ENCODE data around the gene NT5DC4. TPM values are rescaled to one million over a fixed set of nuclear protein-coding genes. Genes with fewer than 3 reads are reported as not detected.
"Not testable (repeated sequence)": the region's sequence is repeated elsewhere in the genome, so short reads cannot be mapped to it uniquely, and the experiment has no call there.

NT5DC4 gene
- total RNA-seq, 1 donor from 2014 or later = not detected

DNA sequence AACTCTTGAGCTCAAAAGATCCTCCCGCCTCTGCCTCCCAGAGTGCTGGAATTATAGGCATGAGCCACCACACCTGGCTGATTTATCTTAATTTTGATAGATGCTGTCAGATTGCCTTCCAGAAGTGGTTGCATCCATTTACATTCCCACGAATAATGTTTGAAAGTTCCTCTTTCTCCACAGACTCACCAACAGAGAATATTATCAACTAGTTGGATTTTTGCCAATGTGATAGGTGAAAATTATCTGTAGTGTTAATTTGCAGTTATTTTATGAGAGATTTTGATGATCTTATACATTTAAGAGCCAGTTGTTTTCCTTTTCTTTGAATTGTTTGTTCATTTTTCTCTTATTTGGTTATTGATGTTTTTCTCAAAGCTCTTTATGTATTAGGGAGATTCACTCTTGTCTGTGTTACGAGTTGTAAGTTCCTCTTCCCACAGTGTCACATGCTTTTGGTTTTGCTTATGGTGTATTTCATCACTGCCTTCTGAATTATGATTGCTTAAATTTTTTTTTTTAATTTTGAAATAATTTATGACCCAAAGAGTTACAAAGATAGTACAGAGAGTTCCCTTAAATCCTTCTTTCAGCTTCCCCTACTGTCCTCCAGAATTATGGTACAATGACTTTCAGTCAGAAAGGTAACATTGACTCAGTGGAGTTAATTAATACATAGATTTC, 20.7 kb upstream of the NT5DC4 start:
- no peak for DNase-seq (ENCODE audit: low read depth)

DNA sequence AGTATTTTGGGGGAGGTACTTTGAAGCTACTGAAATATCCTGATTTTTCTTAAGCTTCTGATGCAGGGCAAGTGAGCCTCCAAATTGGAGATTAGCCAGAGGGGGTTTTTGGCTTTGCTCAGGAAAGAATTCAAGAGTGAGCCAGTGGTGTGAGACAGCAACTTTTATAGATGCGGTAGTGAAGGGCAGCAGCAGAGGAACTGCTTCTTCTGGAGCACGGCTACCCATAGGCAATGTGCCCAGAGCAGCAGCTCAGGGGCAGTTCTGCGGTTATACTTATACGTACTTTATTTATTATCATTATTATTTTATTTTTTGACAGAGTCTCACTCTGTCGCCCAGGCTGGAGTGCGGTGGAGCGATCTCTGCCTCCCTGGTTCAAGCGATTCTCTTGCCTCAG, 19.8 kb upstream of the NT5DC4 start:
- peak; percentile 18 for DNase-seq (ENCODE audit: low read depth)

DNA sequence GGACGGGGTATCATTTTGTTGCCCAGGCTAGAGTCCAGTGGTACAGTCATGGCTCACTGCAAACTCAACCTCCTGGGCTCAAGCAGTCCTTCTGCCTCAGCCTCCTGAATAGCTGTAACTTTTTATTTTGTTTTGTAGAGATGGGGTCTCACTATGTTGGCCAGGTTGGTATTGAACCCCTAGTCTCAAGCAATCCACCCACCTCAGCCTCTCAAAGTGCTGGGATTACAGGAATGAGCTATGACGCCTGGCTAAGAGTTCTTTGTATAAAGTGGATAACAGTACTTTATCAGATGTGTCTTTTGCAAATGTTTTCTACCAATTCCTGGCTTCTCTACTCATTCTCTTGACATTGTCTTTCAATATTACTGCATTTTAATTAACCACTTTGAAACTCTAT, 17.1 kb upstream of the NT5DC4 start:
- no peak for DNase-seq (ENCODE audit: low read depth)

- no peak for DNase-seq (ENCODE audit: low read depth)
These were observed 15.2 kb upstream of the NT5DC4 start for GRCh38 chr2:112705575-112705974.

- no peak for DNase-seq (ENCODE audit: low read depth)
These were observed 14.6 kb upstream of the NT5DC4 start for GRCh38 chr2:112706170-112706664.

GRCh38 chr2:112706947-112707346, 13.9 kb upstream of the NT5DC4 start:
- not testable (repeated sequence) for DNase-seq (ENCODE audit: low read depth)

DNA sequence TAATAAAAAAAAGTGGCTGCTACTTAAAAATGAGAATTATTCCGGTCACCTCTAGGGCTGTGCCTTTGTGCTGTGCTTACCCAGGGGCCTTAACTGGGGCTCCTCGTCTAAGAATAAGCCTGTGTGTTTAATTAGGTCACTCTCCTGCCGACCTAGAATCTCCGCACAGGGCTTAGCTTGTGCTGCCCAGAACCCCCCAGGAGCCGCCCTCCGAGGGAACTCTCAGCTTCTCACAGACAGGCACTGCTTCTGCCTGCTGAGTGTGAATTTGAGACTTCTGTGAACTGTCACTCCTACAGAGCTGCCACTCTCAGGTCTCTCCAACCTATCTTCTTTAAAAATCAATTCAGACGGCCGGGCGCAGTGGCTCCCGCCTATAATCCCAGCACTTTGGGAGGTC, 11.9 kb upstream of the NT5DC4 start:
- DNase-seq (ENCODE audit: low read depth) = no peak

- peak; percentile 46 for DNase-seq (ENCODE audit: low read depth)
These were observed 11.1 kb upstream of the NT5DC4 start for GRCh38 chr2:112709703-112710102.

DNA sequence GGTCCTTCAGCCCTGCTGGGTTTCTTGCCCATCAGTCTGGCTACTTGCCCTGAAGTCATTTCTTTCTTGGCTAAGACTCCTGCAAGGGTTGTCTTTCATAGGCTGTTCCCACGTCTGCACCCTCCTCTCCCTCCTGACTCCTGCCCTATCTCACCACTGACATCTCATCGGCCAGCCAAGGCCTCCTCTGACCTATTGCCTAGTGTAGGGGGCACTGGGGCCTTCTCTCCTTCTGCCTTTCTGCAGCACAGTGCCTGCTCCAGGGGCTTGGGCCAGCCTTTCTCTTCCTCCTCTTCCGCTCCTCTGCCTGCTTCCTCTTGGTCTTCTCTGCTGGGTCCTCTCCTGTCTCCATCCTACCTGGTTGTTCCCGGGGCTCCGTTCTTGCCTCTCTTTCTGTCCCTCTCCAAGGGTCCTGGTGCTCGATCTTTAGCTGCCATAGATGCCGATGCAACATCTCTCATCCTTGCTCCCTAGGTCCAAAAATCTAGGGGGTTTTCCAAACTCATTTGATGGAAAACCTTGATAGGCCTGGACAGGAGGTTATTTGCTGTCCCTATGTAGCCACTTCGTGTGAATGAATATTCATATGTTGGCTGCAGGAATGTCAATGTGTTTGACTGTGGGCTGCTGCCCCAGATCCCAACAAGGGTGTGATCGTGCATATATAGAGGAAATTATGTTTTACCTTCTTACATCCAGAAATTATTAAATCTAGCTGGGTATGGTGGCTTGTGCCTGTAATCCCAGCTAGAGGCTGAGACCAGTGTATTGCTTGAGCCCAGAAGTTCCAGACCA, 9.7 kb upstream of the NT5DC4 start:
- DNase-seq (ENCODE audit: low read depth) = no peak

- DNase-seq (ENCODE audit: low read depth) = no peak
These were observed 8.4 kb upstream of the NT5DC4 start for GRCh38 chr2:112712465-112712864.

GRCh38 chr2:112712903-112713584, 7.8 kb upstream of the NT5DC4 start:
- no peak for DNase-seq (ENCODE audit: low read depth)

DNA sequence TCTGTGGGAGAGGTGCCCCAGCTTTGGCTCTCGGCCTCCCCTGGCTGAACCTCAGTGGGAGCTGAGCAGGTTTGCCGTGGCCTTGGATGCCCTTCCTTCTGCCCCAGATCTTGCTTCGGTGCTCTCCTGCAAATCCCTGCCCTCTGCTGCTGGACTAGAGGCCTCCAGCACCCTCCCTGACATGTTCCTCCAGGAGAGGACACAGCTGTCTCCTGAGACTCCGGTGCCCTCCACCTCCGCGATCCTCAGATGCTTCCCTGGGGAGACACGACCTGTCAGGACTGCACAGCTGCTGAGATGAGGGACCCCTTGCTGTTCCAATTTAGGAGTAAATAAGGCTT, 7.3 kb upstream of the NT5DC4 start:
- DNase-seq (ENCODE audit: low read depth) = no peak

GRCh38 chr2:112713926-112714325, 6.9 kb upstream of the NT5DC4 start:
- no peak for DNase-seq (ENCODE audit: low read depth)

DNA sequence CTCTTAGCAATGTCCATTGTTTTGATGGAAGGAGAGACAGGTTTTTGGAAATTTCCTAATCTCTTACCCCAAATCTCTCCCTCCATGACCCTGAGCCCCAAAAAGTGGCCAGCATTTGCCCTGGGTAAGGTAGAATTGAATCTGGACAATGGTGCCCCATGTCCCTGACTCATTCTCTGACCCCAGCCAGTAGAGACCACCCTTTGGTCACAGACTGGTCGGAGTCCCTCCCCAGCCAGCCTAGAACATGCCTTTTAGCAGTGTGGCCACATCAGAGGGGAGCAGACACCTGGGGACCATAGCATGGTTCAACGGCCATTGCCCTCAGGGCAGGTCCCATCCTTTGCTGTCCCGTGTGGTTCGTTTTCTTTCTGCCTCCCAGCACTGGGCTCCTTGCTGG, 6.5 kb upstream of the NT5DC4 start:
- no peak for DNase-seq (ENCODE audit: low read depth)

- no peak for DNase-seq (ENCODE audit: low read depth)
These were observed 5.8 kb upstream of the NT5DC4 start for GRCh38 chr2:112714836-112715631.

DNA sequence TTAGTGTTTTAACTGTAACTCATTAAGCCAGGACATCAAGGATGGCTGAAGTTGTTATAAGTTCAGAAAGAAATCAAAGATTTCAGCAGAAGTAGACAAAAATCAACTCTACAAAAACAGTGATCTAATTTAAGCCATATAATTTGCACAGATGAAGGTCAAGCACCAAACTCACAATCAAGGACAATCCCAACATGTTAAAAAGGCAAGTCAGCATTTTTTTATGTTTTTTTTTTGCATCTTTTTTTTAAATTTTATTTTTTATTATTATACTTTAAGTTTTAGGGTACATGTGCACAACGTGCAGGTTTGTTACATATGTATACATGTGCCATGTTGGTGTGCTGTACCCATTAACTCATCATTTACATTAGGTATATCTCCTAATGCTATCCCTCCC, 4.7 kb upstream of the NT5DC4 start:
- DNase-seq (ENCODE audit: low read depth) = not testable (repeated sequence)

GRCh38 chr2:112716826-112717352, 3.9 kb upstream of the NT5DC4 start:
- DNase-seq (ENCODE audit: low read depth) = not testable (repeated sequence)

GRCh38 chr2:112718863-112719370, 1.9 kb upstream of the NT5DC4 start:
- DNase-seq (ENCODE audit: low read depth) = no peak

GRCh38 chr2:112721819-112722522, 1.2 kb downstream of the NT5DC4 start:
- no peak for DNase-seq (ENCODE audit: low read depth)
